Erythroblast (primary cell): ENCODE measurements around the gene RGSL1.

ENCODE experiments used
- GATA1 ChIP-seq: IDR thresholded peaks from 2 replicates; pipeline ENCODE4 v1.6.1; 2011; ENCODE audit warnings: low read depth, mild to moderate bottlenecking, control low read depth, low read length, moderate library complexity
- POLR2A ChIP-seq: IDR thresholded peaks from 2 replicates; pipeline ENCODE4 v1.6.1; 2011; ENCODE audit warnings: mild to moderate bottlenecking, low read length

DNA sequence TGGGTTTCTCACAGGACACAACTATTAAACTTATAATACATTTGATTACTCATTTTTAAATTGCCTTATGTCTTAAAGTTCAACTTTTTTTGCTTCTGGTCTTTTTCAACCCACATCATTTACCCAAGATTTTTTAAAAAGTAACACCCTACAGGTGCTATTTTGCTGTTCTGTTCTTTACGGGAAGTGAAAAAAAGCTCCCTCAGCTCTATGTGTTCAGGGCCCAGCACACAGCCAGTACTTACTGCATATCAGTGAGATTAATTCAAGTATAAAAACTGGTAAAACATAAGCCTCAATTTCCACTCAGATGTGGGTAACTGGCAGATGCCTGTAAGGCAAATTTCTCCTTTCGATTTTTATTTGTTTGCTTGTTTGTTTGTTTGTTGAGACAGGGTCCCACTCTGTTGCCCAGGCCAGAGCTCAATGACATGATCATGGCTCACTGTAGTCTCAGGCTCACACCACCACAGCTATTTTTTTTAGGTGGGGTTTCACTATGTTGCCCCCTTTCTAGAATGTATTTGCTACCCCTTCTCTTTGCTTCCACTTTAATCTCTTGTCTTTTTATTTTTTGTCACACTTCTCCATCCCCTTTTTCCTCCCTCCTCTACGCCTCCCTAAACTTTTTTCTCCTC lies 118.8 kb downstream of the RGSL1 start:
- TF ChIP-seq POLR2A = no peak
- no peak for TF ChIP-seq GATA1
